Measurements from ENCODE around the gene CLTCL1.

GRCh38 chr22:19139974-19140373 lies 151.5 kb downstream of the CLTCL1 start:
- TF ChIP-seq YY1 (IDR thresholded peaks at IDR 0.05; ENCODE audit: insufficient read depth, insufficient read length) (no peak), SUZ12 (IDR thresholded peaks at IDR 0.05; ENCODE audit: extremely low read depth, insufficient read depth, insufficient read length) (no peak)
